H9 (cell line): ENCODE measurements around the gene CDH4. TPM values are rescaled to one million over a fixed set of nuclear protein-coding genes. Genes with fewer than 3 reads are reported as not detected.
A peak's percentile ranks its signal among the peaks of the same experiment; 100 is the strongest.

Experiments
- DNase-seq: peaks from one replicate; pipeline ENCODE4 v3.0.0-alpha.2; 2017
- H2AFZ ChIP-seq: one replicate; pipeline ENCODE4 v1.6.1; 2013; ENCODE audit warnings: mild to moderate bottlenecking, low read length, control low read depth, moderate library complexity
- H2AK5ac ChIP-seq: 2 replicates; pipeline ENCODE4 v1.6.1; 2013; ENCODE audit warnings: low read length, control low read depth, mixed read lengths; ENCODE audit not compliant: insufficient read length
- H2BK120ac ChIP-seq: one replicate; pipeline ENCODE4 v1.6.1; 2013; ENCODE audit warnings: low read depth, mild to moderate bottlenecking, low read length, control low read depth, inconsistent platforms; ENCODE audit not compliant: poor library complexity, severe bottlenecking
- H2BK12ac ChIP-seq: 2 replicates; pipeline ENCODE4 v1.6.1; 2013; ENCODE audit warnings: low read length, control low read depth, mixed read lengths, low read depth; ENCODE audit not compliant: insufficient read length
- H2BK15ac ChIP-seq: 2 replicates; pipeline ENCODE4 v1.6.1; 2013; ENCODE audit warnings: low read depth, low read length, control low read depth
- H2BK20ac ChIP-seq: one replicate; pipeline ENCODE4 v1.6.1; 2013; ENCODE audit warnings: low read depth, mild to moderate bottlenecking, low read length, control low read depth, inconsistent platforms; ENCODE audit not compliant: poor library complexity, severe bottlenecking
- H2BK5ac ChIP-seq: 2 replicates; pipeline ENCODE4 v1.6.1; 2013; ENCODE audit warnings: low read length, control low read depth, mixed read lengths; ENCODE audit not compliant: insufficient read length
- H3K14ac ChIP-seq: 2 replicates; pipeline ENCODE4 v1.6.1; 2013; ENCODE audit warnings: low read length, control low read depth; ENCODE audit not compliant: insufficient read depth
- H3K18ac ChIP-seq: 2 replicates; pipeline ENCODE4 v1.6.1; 2013; ENCODE audit warnings: low read depth, mild to moderate bottlenecking, mixed read lengths, low read length, control low read depth; ENCODE audit not compliant: insufficient read length
- H3K23ac ChIP-seq: 2 replicates; pipeline ENCODE4 v1.6.1; 2013; ENCODE audit warnings: low read length, control low read depth, mixed read lengths, low read depth; ENCODE audit not compliant: insufficient read length
- H3K23me2 ChIP-seq: 2 replicates; pipeline ENCODE4 v1.6.1; 2013; ENCODE audit warnings: low read depth, mild to moderate bottlenecking, mixed read lengths, low read length, control low read depth; ENCODE audit not compliant: insufficient read length, poor library complexity, severe bottlenecking
- H3K27ac ChIP-seq: 2 replicates; pipeline ENCODE4 v1.5.1; 2013; ENCODE audit warnings: low read length, control low read depth, mixed read lengths, low read depth; ENCODE audit not compliant: insufficient read length
- H3K27me3 ChIP-seq: 2 replicates; pipeline ENCODE4 v1.6.1; 2013; ENCODE audit warnings: low read length, control low read depth, inconsistent platforms; ENCODE audit not compliant: insufficient read depth
- H3K4ac ChIP-seq: 2 replicates; pipeline ENCODE4 v1.6.1; 2013; ENCODE audit warnings: low read depth, mild to moderate bottlenecking, control low read depth, inconsistent platforms, low read length, moderate library complexity
- H3K4me1 ChIP-seq: 2 replicates; pipeline ENCODE4 v1.6.1; 2013; ENCODE audit warnings: low read length, control low read depth, inconsistent platforms; ENCODE audit not compliant: insufficient read depth
- H3K4me2 ChIP-seq: 2 replicates; pipeline ENCODE4 v1.6.1; 2013; ENCODE audit warnings: low read length, control low read depth, mixed read lengths; ENCODE audit not compliant: insufficient read length, insufficient read depth
- H3K56ac ChIP-seq: 2 replicates; pipeline ENCODE4 v1.6.1; 2013; ENCODE audit warnings: low read depth, mild to moderate bottlenecking, mixed read lengths, low read length, control low read depth; ENCODE audit not compliant: insufficient read length
- H3K79me1 ChIP-seq: 2 replicates; pipeline ENCODE4 v1.6.1; 2013; ENCODE audit warnings: low read depth, mild to moderate bottlenecking, moderate library complexity, low read length, control low read depth, inconsistent platforms; ENCODE audit not compliant: insufficient read depth, poor library complexity, severe bottlenecking
- H3K79me2 ChIP-seq: 2 replicates; pipeline ENCODE4 v1.6.1; 2013; ENCODE audit warnings: low read length, control low read depth, inconsistent platforms; ENCODE audit not compliant: insufficient read depth
- H3K9ac ChIP-seq: 2 replicates; pipeline ENCODE4 v1.6.1; 2013; ENCODE audit warnings: low read length, control low read depth, mixed read lengths; ENCODE audit not compliant: insufficient read length; ENCODE audit errors: extremely low read depth
- H3K9me3 ChIP-seq: one replicate; pipeline ENCODE4 v1.6.1; 2013; ENCODE audit warnings: low read depth, low read length, inconsistent platforms; ENCODE audit not compliant: control insufficient read depth
- H3T11ph ChIP-seq: one replicate; pipeline ENCODE4 v1.6.1; 2013; ENCODE audit warnings: mild to moderate bottlenecking, low read length, control low read depth, inconsistent platforms
- H4K20me1 ChIP-seq: one replicate; pipeline ENCODE4 v1.6.1; 2013; ENCODE audit not compliant: control insufficient read depth, insufficient read length, insufficient read depth
- H4K5ac ChIP-seq: 2 replicates; pipeline ENCODE4 v1.6.1; 2013; ENCODE audit warnings: low read depth, mild to moderate bottlenecking, mixed read lengths, low read length, control low read depth; ENCODE audit not compliant: insufficient read length
- H4K8ac ChIP-seq: replicated peaks from 2 replicates; pipeline ENCODE4 v1.6.1; 2013; ENCODE audit warnings: low read length, control low read depth, mixed read lengths, low read depth; ENCODE audit not compliant: insufficient read length
- H4K91ac ChIP-seq: 2 replicates; pipeline ENCODE4 v1.6.1; 2013; ENCODE audit warnings: low read depth, mild to moderate bottlenecking, moderate library complexity, mixed read lengths, low read length, control low read depth; ENCODE audit not compliant: insufficient read length
- H3K27ac Mint-ChIP-seq, 3 experiments: 2 replicates in 2 of 3; 3 replicates in 1 of 3; pipeline ENCODE4 v1.8.0; 2020 to 2021; ENCODE audit warnings: mixed read lengths in 3 of 3, mild to moderate bottlenecking in 1 of 3, moderate library complexity in 1 of 3
- H3K27me3 Mint-ChIP-seq: 2 replicates; pipeline ENCODE4 v1.8.0; 2021; ENCODE audit warnings: low read depth, mild to moderate bottlenecking, moderate library complexity, mixed read lengths
- H3K36me3 Mint-ChIP-seq, 3 experiments: 2 replicates in 2 of 3; 3 replicates in 1 of 3; pipeline ENCODE4 v1.8.0; 2020 to 2021; ENCODE audit warnings: low read depth in 3 of 3, mixed read lengths in 3 of 3; ENCODE audit not compliant: insufficient read depth in 1 of 3
- H3K4me1 Mint-ChIP-seq, 2 experiments: 2 replicates each; pipeline ENCODE4 v1.8.0; 2020; ENCODE audit warnings: mixed read lengths in 2 of 2
- H3K4me3 Mint-ChIP-seq, 2 experiments: 2 replicates in 1 of 2; 3 replicates in 1 of 2; pipeline ENCODE4 v1.8.0; 2020 to 2021; ENCODE audit warnings: mild to moderate bottlenecking in 2 of 2, mixed read lengths in 2 of 2, moderate library complexity in 1 of 2
- H3K9me3 Mint-ChIP-seq, 2 experiments: 2 replicates in 1 of 2; 3 replicates in 1 of 2; pipeline ENCODE4 v1.8.0; 2020; ENCODE audit warnings: mild to moderate bottlenecking in 2 of 2, mixed read lengths in 2 of 2, moderate library complexity in 1 of 2
- CTCF ChIP-seq: fragments of 200-600 bp; sonication (generic); conservative IDR thresholded peaks from 3 replicates; pipeline ENCODE4 v1.8.0; 2021; ENCODE audit warnings: antibody characterized with exemption, mild to moderate bottlenecking
- WGBS: extraction: QIAGEN DNeasy Blood & Tissue Kit; methylation state at CpG from one replicate; pipeline ENCODE4 v1.1.7; 2013; ENCODE audit warnings: missing lambda C conversion rate, low lambda C conversion rate, mixed read lengths; ENCODE audit not compliant: insufficient read length; ENCODE audit errors: extremely low coverage; 5-methylcytosine and 5-hydroxymethylcytosine counted together
- total RNA-seq: library from RNA; stranded (reverse); gene quantifications from 2 replicates; pipeline ENCODE4 v1.2.1, GENCODE V29; 2021

CDH4 gene
- total RNA-seq, 1 experiment from 2014 or later, result 3.0 TPM

GRCh38 chr20:61796738-61797137 lies 544.7 kb downstream of the CDH4 start:
- no peak for DNase-seq
- no CpG with 5 or more reads among the region's 11 CpGs for WGBS

More at GRCh38 chr20:61796738-61797137, 544.7 kb downstream of the CDH4 start:
- Histone ChIP-seq H2BK5ac (no peak overlapping the region), H3K14ac (no peak overlapping the region), H2AK5ac (no peak overlapping the region), H4K91ac (peak overlapping the region; percentile 62), H3K4ac (no peak overlapping the region), H3K23me2 (no peaks in the 10 kb centered on the region), H2BK15ac (no peak overlapping the region), H3K9ac (no peak overlapping the region), H2BK12ac (no peak overlapping the region), H2AFZ (no peak overlapping the region), H3K27me3 (no peaks in the 10 kb centered on the region; the same call in 1 of the 2 replicates), H2BK20ac (no peak overlapping the region), H4K20me1 (no peaks in the 10 kb centered on the region), H4K8ac (no peak overlapping the region), H3K79me1 (no peaks in the 10 kb centered on the region), H3K18ac (no peak overlapping the region), H3K27ac (no peak overlapping the region), H2BK120ac (no peak overlapping the region), H3K56ac (no peak overlapping the region), H3T11ph (no peak overlapping the region), H3K4me2 (no peak overlapping the region), H4K5ac (no peak overlapping the region), H3K79me2 (no peaks in the 10 kb centered on the region), H3K23ac (no peak overlapping the region), H3K9me3 (no peaks in the 10 kb centered on the region), H3K4me1 (no peaks in the 10 kb centered on the region; the same call in 1 of the 2 replicates)
- peaks cover 0 to 11% of the 10 kb centered on the region in 2 experiments; a peak in 2 of 4 replicates for H3K4me1 Mint-ChIP-seq
- H3K27me3 Mint-ChIP-seq, result peaks cover 28% of the 10 kb centered on the region
- H3K9me3 Mint-ChIP-seq, result no peaks in the 10 kb centered on the region
- no peaks in the 10 kb centered on the region for H3K36me3 Mint-ChIP-seq
- no peak overlapping the region for H3K27ac Mint-ChIP-seq
- no peak overlapping the region for H3K4me3 Mint-ChIP-seq
- no peak for TF ChIP-seq CTCF
